ENCODE results near the gene REL. TPM values are rescaled to one million over a fixed set of nuclear protein-coding genes. Genes with fewer than 3 reads are reported as not detected.
"Not testable (repeated sequence)": the region's sequence is repeated elsewhere in the genome, so short reads cannot be mapped to it uniquely, and the experiment has no call there.

Gene REL
- total RNA-seq, 1 donor from 2014 or later: 5.4 TPM

- H3K27me3 Mint-ChIP-seq (ENCODE audit: low read depth): no peaks in the 10 kb centered on the region
These were observed 25.2 kb upstream of the REL start for GRCh38 chr2:60855989-60856669.

GRCh38 chr2:60857056-60857455 lies 24.3 kb upstream of the REL start:
- TF ChIP-seq CTCF (IDR thresholded peaks at IDR 0.05): no peak
- Mint-ChIP-seq H3K36me3 (ENCODE audit: low read depth) (peaks cover 2% of the 10 kb centered on the region), H3K4me1 (ENCODE audit: low read depth) (no peaks in the 10 kb centered on the region), H3K4me3 (ENCODE audit: unreplicated experiment) (no peak overlapping the region), H3K9me3 (ENCODE audit: low read depth) (peaks cover 4% of the 10 kb centered on the region), H3K27ac (ENCODE audit: unreplicated experiment) (no peak overlapping the region), H3K27me3 (ENCODE audit: low read depth) (peaks cover 4% of the 10 kb centered on the region)
- no peak for DNase-seq (ENCODE audit: low spot score)

More at GRCh38 chr2:60855989-60856669, 25.2 kb upstream of the REL start:
- Mint-ChIP-seq H3K4me1 (ENCODE audit: low read depth) (no peaks in the 10 kb centered on the region), H3K27ac (ENCODE audit: unreplicated experiment) (no peak overlapping the region), H3K9me3 (ENCODE audit: low read depth) (no peaks in the 10 kb centered on the region), H3K36me3 (ENCODE audit: low read depth) (no peaks in the 10 kb centered on the region), H3K4me3 (ENCODE audit: unreplicated experiment) (no peak overlapping the region)
- no peak for DNase-seq (ENCODE audit: low spot score)
- TF ChIP-seq CTCF (IDR thresholded peaks at IDR 0.05): no peak

- no peak for TF ChIP-seq CTCF (IDR thresholded peaks at IDR 0.05)
- Mint-ChIP-seq H3K27me3 (ENCODE audit: low read depth) (peaks cover 4% of the 10 kb centered on the region), H3K36me3 (ENCODE audit: low read depth) (peaks cover 2% of the 10 kb centered on the region), H3K27ac (ENCODE audit: unreplicated experiment) (no peak overlapping the region), H3K4me1 (ENCODE audit: low read depth) (no peaks in the 10 kb centered on the region), H3K4me3 (ENCODE audit: unreplicated experiment) (no peak overlapping the region), H3K9me3 (ENCODE audit: low read depth) (peaks cover 4% of the 10 kb centered on the region)
- DNase-seq (ENCODE audit: low spot score): no peak
These were observed 22.5 kb upstream of the REL start for GRCh38 chr2:60858897-60859311.

- Mint-ChIP-seq H3K36me3 (ENCODE audit: low read depth) (peaks cover 2% of the 10 kb centered on the region), H3K27me3 (ENCODE audit: low read depth) (peaks cover 4% of the 10 kb centered on the region), H3K27ac (ENCODE audit: unreplicated experiment) (no peak overlapping the region), H3K9me3 (ENCODE audit: low read depth) (peaks cover 4% of the 10 kb centered on the region), H3K4me3 (ENCODE audit: unreplicated experiment) (no peak overlapping the region), H3K4me1 (ENCODE audit: low read depth) (no peaks in the 10 kb centered on the region)
- no peak for DNase-seq (ENCODE audit: low spot score)
- no peak for TF ChIP-seq CTCF (IDR thresholded peaks at IDR 0.05)
These were observed 19.6 kb upstream of the REL start for GRCh38 chr2:60861736-60862135.

- H3K9me3 Mint-ChIP-seq (ENCODE audit: low read depth): peaks cover 4% of the 10 kb centered on the region
- no peak overlapping the region for H3K4me3 Mint-ChIP-seq (ENCODE audit: unreplicated experiment)
- H3K36me3 Mint-ChIP-seq (ENCODE audit: low read depth): peaks cover 2% of the 10 kb centered on the region
- no peak for TF ChIP-seq CTCF (IDR thresholded peaks at IDR 0.05)
- no peak overlapping the region for H3K27ac Mint-ChIP-seq (ENCODE audit: unreplicated experiment)
- DNase-seq (ENCODE audit: low spot score): no peak
- H3K27me3 Mint-ChIP-seq (ENCODE audit: low read depth): peaks cover 4% of the 10 kb centered on the region
- no peaks in the 10 kb centered on the region for H3K4me1 Mint-ChIP-seq (ENCODE audit: low read depth)
These were observed 18.7 kb upstream of the REL start for GRCh38 chr2:60862642-60863041.

- H3K9me3 Mint-ChIP-seq (ENCODE audit: low read depth); H3K27me3 Mint-ChIP-seq (ENCODE audit: low read depth); DNase-seq (ENCODE audit: low spot score); H3K27ac Mint-ChIP-seq (ENCODE audit: unreplicated experiment); H3K4me1 Mint-ChIP-seq (ENCODE audit: low read depth); H3K36me3 Mint-ChIP-seq (ENCODE audit: low read depth); H3K4me3 Mint-ChIP-seq (ENCODE audit: unreplicated experiment): not testable (repeated sequence)
These were observed 16.0 kb upstream of the REL start for GRCh38 chr2:60865361-60865760.
